Measurements from ENCODE around the gene KIRREL3.

DNA sequence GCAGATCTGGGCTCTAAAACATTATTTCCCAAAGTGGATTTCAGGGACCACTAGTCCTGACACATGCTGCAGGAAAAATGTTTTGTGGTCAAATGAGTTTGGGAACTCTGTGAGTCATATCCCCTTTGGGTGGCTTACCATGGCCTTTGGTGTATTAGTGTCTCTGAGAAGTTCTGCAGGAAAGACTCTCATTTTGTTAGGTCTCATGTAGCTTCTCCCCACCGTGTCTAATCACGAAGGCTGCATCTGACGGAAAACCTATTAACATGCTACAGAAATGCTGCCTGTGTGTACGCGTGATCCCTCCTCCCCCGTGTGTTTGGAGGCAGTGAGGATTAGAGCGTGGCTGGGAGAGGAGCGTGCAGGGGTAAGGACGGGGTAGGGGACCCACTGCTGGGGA lies 453.4 kb downstream of the KIRREL3 start:
- TF ChIP-seq, protein P1, sequence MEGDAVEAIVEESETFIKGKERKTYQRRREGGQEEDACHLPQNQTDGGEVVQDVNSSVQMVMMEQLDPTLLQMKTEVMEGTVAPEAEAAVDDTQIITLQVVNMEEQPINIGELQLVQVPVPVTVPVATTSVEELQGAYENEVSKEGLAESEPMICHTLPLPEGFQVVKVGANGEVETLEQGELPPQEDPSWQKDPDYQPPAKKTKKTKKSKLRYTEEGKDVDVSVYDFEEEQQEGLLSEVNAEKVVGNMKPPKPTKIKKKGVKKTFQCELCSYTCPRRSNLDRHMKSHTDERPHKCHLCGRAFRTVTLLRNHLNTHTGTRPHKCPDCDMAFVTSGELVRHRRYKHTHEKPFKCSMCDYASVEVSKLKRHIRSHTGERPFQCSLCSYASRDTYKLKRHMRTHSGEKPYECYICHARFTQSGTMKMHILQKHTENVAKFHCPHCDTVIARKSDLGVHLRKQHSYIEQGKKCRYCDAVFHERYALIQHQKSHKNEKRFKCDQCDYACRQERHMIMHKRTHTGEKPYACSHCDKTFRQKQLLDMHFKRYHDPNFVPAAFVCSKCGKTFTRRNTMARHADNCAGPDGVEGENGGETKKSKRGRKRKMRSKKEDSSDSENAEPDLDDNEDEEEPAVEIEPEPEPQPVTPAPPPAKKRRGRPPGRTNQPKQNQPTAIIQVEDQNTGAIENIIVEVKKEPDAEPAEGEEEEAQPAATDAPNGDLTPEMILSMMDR (conservative IDR thresholded peaks at IDR 0.05; ENCODE audit: low read depth, low read length) = no peak
- no peak for TF ChIP-seq POLR2A (IDR thresholded peaks at IDR 0.05; ENCODE audit: low read depth, low read length)
- no peak for TF ChIP-seq RCOR1 (IDR thresholded peaks at IDR 0.05; ENCODE audit: insufficient replicate concordance, low read length)
- TF ChIP-seq SMC3 (IDR thresholded peaks at IDR 0.05; ENCODE audit: low read depth, low read length) = no peak

All from IMR-90 (cell line).